Activated CD4-positive, alpha-beta T cell treated with anti-CD3 and anti-CD28 coated beads, Interleukin-2, Interleukin-6, amounts not matched to agents 100 ng/mL and 50 ng/mL, durations not matched to agents 16 hours and 8 hours (primary cell): ENCODE data around the gene ZNF518B.

ENCODE experiments used
- DNase-seq: peaks from one replicate; pipeline ENCODE4 v3.0.0-alpha.2; 2020

The ZNF518B gene, protein sequence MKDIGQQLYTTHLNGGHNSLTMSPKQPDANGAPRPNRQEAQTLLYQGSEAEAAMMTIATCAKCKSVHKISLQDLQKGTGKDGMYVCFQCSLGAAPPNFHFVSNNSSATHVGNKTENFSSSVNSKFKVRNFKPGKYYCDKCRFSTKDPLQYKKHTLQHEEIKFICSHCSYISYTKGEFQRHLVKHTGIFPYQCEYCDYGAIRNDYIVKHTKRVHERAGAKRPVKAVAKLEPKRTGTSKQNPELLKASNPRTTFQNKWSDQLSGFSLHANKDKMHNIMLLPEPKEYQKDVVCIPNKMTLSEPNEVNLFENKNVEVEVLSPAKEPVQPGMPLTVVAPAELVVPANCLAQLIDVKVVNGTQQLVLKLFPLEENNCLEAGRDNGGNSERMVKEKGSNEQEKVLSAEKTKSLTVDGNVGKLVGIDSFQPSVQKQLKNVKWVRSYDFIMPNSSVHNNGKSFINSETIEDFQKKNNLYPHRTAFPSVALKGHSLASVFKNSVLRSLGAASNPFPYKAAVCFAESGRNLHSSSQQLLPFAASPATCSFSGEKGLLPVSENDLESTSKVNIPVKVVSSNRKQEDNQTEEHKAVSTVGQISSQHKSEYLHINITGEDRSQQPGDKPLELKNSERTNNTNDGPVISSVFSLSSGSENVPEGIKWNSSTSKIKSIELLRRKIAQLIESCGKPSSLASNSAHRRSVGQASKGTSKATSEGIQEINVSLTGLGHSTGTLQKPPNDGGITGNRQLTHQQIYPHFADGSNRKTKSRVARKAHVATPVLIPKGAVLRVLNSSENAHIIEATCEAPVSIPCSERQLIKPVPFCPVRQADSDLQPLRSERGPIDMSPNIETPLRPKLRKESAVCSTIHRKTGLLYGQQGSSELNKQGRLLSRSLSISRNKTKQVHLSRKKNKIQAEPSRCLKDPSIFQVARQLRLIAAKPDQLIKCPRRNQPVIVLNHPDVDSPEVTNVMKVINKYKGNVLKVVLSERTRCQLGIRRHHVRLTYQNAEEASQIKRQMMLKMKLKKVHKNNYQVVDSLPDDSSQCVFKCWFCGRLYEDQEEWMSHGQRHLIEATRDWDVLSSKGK

GRCh38 chr4:10457255-10457801, at the start of gene ZNF518B:
Gene ZNF518B, minus strand, starts transcription at chr4:10457426. Its CDS starts 11,098 bp downstream, at chr4:10446328.
- peak; percentile 86 for DNase-seq

DNA sequence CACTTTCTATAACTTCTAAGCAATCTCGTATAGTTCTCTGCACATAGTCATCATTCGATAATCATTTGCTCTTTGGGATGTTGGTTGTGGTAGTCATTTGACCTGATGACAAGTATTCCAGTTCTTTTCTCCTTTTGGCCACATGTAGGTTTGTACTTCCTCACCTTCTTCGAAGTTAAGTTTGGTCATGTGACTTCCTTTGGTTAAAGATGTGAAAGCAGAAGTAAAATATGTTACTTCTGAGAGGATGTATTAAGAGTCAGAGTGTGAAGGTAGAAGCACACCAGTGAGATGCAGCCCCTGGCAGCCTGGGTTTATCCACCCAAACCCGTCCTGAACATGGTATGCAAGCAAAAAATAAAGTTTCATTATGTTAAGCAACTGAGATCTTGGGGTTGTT, 48.9 kb upstream of the ZNF518B start:
- DNase-seq, result no peak

- no peak for DNase-seq
These were observed 47.4 kb upstream of the ZNF518B start for GRCh38 chr4:10504570-10505179.

DNA sequence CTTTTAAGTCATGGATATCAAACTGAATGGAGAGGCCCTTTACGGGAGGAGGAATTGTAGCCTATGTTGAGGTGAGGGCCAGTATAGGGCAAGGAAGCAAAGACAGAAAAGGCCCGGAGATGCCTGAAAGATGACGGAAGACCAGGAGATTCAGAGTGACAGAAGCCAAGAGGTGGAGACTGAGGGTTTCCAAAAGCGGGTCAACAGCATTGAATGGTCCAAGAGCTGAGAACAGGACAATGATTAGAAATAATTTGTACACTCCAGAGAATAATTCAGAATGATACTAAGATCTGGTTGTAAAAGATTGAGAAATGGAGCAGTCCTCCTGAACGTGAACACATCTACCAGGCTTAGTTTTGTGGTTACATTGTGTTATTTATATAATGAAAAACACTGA, 45.5 kb upstream of the ZNF518B start:
- no peak for DNase-seq

DNA sequence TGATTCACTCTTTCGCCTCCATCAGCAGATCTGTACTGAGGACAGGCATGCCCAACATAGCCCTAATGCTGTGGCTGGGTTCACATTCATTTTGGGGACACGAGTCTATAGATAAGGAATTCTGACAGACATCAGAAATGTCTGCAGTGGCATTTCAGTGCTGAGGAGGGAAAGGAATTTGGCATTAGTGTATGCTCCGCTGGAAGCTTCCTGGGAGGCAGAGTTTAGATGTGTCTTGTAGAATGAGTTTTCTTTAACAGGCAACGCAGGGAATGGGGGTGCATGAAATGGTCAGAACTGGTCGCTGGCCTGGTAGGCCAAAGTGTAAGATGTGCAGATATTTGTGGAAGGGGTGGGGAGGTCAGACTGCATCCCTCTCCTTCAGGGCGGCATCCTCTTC, 43.5 kb upstream of the ZNF518B start:
- no peak for DNase-seq

- no peak for DNase-seq
These were observed 39.0 kb upstream of the ZNF518B start for GRCh38 chr4:10496200-10496599.

GRCh38 chr4:10495651-10496050, 38.4 kb upstream of the ZNF518B start:
- no peak for DNase-seq

GRCh38 chr4:10492464-10492863, 35.2 kb upstream of the ZNF518B start:
- no peak for DNase-seq

GRCh38 chr4:10491401-10491800, 34.2 kb upstream of the ZNF518B start:
- no peak for DNase-seq

DNA sequence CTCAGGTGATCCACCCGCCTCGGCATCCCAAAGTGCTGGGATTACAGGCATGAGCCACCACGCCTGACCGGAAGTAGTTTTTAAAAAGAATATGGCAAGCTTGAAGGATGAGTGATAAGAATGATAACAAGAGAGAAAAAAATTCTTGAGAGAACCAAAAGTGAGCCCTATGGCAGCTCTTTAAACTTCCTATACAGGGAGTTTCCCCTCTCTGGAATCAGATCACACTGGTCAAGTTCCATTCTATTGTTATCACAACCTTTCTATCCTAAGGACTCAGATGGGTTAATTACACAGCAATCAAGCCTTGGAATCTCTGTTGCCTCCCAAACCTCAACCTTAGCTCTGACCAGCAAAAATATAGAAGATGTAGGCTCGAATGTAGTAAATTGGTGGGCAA, 33.8 kb upstream of the ZNF518B start:
- DNase-seq, result no peak

GRCh38 chr4:10482913-10483312, 25.7 kb upstream of the ZNF518B start:
- no peak for DNase-seq

- no peak for DNase-seq
These were observed 23.4 kb upstream of the ZNF518B start for GRCh38 chr4:10480616-10481015.

- DNase-seq, result no peak
These were observed 21.4 kb upstream of the ZNF518B start for GRCh38 chr4:10478621-10479020.

DNA sequence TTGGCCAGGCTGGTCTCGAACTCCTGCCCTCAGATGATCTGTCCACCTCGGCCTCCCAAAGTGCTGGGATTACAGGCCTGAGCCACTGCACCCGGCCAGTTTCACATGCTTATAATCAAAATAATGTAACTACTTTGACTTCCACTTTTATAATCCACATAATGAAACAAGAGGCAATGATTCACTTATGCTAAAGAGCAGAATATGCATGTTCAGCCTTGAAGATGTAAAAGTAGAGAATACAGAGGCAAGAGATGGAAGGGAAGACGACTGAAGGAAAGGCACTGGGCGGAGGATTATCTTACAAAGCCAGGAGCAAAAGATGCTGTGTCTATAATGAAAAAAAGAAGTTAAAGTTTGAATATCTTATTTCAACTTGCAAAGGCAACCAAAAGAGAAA, 13.3 kb upstream of the ZNF518B start:
- no peak for DNase-seq

- no peak for DNase-seq
These were observed 8.9 kb upstream of the ZNF518B start for GRCh38 chr4:10466161-10466560.

DNA sequence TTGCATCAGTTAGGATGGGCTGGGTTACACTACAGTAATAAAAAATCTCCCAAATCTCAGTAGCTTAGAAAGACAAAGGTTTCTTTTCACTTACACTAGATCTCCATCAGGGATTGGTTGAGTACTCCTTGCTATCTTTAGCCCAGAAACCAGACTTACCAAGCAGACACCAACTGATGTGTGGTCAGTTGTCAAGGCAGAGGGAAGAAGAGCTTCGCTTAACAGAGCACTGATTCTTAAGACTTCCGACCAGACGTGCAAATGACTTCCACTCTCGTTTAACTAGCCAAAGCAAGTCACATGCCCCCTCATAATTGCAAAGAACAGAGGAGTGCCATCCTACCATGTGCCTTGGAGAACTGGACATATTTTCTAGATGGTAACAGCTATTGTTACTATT, 5.7 kb upstream of the ZNF518B start:
- DNase-seq, result no peak

DNA sequence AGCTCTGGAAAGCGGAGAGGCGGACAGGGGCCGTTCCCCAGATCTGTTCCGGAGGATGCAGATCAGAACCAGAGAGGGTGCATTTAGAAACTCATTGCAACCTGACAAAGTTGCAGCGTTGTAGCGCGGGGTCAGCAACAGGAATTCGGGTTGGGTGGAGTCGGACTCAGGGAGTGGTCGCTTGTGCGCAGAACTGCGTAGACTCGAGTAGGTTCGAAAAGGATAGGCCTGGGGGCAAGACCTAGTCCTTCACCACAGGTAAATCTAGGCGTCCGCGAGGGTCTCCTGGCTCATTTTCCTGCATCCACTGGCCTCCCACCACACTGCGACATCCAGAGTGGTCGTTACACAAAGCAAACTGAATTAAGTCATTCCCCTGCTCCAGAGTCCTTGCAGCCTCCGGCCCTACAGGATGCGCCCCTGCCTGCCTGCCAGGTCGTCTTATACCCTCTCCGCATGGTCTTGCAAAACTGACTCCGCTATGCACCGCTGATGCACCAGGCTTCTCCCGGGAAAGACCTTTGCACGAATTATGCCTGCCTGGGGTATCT, 4.7 kb upstream of the ZNF518B start:
- DNase-seq, result no peak

DNA sequence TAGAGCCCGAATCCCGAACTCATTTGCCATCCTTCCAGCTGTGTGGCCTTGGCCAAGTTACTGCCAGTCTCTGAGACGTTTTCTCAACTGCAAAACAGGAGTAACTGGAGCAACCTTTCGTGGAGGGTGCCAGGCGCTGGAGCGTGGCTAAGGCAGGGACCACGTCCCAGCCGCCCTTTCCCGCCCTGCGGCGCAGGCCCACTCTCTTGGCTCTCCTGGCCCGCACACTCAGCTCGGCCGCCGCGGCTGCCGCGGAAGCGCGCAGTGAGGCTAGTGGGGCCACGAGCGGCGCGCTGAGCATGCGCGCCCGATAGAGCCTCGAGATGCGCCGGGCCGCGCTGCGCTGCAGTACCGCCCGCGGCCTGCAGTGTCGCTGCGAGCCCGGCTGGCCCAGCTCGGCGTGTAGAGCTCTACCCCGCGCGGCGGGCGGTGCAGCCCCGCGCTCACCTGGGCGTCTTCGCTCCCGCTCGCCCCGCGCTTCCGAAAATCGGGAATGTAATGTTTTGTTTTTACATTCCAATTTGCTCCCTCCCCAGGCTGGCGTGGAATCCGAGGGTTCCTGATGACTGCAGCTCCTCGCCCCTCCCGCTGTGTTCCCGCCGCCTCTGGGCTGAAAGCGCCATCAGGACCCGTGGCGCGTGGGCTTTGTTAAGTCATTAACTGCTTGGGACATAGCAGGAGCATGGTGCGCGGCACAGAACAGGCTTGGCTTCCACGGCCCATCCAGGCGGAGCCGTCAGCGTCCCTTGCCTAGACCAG, 4.0 kb upstream of the ZNF518B start:
- peak; percentile 85 for DNase-seq

GRCh38 chr4:10460313-10461047, 3.3 kb upstream of the ZNF518B start:
- DNase-seq, result peak; percentile 83

GRCh38 chr4:10459305-10459704, 2.1 kb upstream of the ZNF518B start:
- no peak for DNase-seq

DNA sequence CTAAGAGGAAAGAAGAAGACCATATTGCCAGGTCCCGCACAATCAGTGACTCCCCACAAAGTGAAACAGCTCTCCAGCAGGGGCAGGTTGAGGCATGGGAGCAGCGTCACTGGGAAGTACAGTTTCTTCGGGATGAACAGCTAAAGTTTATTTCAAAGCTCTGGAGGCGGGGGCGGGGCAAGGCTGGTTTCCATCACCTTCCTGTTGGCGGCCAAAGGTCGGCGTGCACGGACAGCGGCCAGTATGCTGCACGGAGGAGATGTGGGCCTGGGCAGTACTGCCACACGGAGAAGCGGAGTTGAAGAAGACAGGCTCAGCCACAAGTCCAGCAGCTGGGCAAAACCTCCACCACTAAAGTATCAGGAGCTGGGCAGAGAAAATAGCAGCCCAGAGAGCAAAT, 951 bp upstream of the ZNF518B start:
- DNase-seq, result no peak
